Mammary epithelial cell (primary cell): Measurements from ENCODE around the gene PDF.

Source experiments
- CTCF ChIP-seq, 2 donors: IDR thresholded peaks in 1 of 2; conservative IDR thresholded peaks in 1 of 2; 2 replicates each; pipeline ENCODE4 v1.5.1; 2011 to 2012; ENCODE audit warnings: inconsistent platforms in 2 of 2, low read length in 2 of 2, mild to moderate bottlenecking in 2 of 2, control low read depth in 1 of 2, low read depth in 1 of 2; ENCODE audit not compliant: insufficient read depth in 1 of 2; ENCODE audit errors: extremely low read depth in 1 of 2
- EZH2 ChIP-seq: IDR thresholded peaks from 2 replicates; pipeline ENCODE4 v1.6.1; 2012; ENCODE audit warnings: low read length, inconsistent platforms, borderline replicate concordance

GRCh38 chr16:69316595-69317034 is 13.8 kb downstream of the PDF start:
- TF ChIP-seq CTCF (conservative IDR thresholded peaks at IDR 0.05 in 1 of 2, IDR thresholded peaks at IDR 0.05 in 1 of 2; ENCODE audit: extremely low read depth in 1 of 2, insufficient read depth in 1 of 2, low read depth in 1 of 2, low read length in 2 of 2) (no peak), EZH2 (no peak)
